ENCODE results near the gene TJP2. TPM values are rescaled to one million over a fixed set of nuclear protein-coding genes. Genes with fewer than 3 reads are reported as not detected.
A peak's percentile ranks its signal among the peaks of the same experiment; 100 is the strongest.

The TJP2 gene
- total RNA-seq, result 1 to 10 TPM; 4.1 to 5.9 TPM

DNA sequence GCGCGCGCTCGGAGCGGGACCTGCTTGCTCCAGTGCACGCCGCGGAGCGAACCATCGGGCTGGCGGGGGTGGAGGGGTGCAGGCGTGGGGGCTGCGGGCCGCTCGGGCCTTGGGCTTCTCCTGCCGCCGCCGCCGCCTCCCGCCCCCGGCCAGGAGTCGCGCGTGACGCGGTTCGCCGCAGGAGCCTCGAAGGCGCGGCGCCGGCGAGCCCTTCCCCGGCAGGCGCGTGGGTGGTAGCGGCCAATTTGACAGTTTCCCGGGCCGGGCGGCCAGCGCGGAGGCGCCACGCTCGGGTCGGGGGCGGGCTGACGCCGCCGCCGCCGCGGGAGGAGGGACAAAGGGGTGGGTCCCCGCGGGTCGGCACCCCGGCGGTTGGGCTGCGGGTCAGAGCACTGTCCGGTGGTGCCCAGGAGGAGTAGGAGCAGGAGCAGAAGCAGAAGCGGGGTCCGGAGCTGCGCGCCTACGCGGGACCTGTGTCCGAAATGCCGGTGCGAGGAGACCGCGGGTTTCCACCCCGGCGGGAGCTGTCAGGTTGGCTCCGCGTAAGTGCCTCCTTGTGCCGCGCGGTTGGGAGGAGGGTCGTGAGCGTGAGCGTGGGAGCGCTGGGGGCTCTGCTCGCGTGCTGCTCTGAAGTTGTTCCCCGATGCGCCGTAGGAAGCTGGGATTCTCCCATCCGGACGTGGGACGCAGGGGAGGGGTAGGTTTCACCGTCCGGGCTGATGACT is at the start of gene TJP2:
Gene TJP2 (plus strand): TSS at position 387 of the 725 bp plus-strand sequence. CDS start 96 bp downstream, at position 483.
- Mint-ChIP-seq H3K9me3 (no peaks in the 10 kb centered on the region), H3K27me3 (peaks cover 49% of the 10 kb centered on the region), H3K36me3 (no peaks in the 10 kb centered on the region), H3K4me3 (peak within 1 kb of the TSS; percentile 80), H3K27ac (peak within 1 kb of the TSS; percentile 23), H3K4me1 (peaks cover 31% of the 10 kb centered on the region)
- DNase-seq, result peak; percentile 57

DNA sequence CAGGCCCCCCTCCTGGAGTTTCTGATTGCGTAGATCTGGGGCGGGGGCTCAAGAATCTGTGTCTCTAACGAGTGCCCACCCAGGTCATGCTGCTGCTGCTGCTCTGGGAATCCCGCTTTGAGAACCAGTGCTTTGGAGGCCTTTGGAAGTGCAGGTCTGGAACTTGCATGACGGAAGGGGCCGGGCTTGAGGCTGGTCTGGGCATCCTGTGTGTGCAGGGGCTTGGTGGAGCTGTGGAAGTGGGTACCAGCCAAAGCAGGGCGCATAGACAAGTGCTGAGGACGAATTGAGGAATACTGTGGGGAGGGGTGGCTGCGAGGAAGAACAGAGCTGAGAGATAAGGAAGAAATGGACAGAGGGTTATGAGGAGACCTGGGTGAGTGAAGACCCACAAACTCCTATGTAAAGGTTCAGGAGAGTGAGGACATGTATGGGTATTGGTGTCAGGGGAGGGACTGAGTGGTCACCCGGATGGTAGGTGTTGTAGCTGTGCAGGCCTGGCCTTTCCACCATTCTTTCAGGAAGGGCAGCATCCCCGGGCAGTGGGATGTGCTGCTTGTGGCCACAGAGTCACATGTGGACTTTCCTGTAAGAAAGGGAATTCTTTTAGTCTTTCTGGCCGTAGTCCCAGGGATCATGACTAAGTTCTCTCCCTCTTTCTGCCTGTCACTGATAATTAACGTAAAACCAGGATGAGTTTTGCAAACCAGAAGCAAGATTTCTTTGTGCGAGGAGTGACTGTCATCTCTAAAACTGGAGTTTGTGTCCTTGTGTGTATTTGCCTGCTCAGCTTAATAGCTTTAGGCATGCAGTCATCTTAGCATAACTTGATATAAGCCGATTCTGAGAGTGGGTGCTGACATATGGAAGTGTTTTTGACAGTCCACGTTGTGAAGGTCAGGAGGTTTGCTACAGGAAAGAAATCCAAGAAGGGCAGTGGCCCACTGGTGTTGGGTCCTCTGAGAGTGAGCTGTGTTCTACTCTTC is 43.3 kb upstream of the TJP2 start:
- no peak overlapping the region for H3K27ac Mint-ChIP-seq
- peaks cover 6% of the 10 kb centered on the region for H3K27me3 Mint-ChIP-seq
- H3K4me1 Mint-ChIP-seq, result no peaks in the 10 kb centered on the region

DNA sequence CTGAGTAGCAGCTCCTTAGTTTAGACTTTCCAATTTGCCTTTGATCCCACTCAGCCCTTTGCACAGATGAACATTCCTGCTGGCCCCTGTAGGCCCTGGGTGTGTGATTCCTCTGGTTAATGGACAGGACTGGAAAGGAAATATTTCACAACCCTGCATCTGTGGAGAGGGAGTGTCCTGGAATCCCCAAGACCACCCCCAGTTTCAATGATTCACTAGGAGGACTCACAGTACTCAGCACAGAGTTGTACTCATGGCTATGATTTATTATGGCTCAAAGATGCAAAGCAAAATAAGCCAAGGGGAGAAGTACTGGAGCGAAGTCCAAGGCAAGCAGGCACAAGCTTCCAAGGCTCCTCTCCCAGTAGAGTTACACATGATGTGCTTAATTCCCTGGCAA is 42.4 kb upstream of the TJP2 start:
- H3K27me3 Mint-ChIP-seq, result peaks cover 6% of the 10 kb centered on the region
- no peak for DNase-seq
- H3K4me3 Mint-ChIP-seq, result no peak overlapping the region
- no peak overlapping the region for H3K27ac Mint-ChIP-seq
- no peaks in the 10 kb centered on the region for H3K4me1 Mint-ChIP-seq
- H3K9me3 Mint-ChIP-seq, result no peaks in the 10 kb centered on the region
- no peaks in the 10 kb centered on the region for H3K36me3 Mint-ChIP-seq

More for the DNA sequence above, 43.3 kb upstream of the TJP2 start:
- Mint-ChIP-seq H3K36me3 (no peaks in the 10 kb centered on the region), H3K4me3 (no peak overlapping the region), H3K9me3 (no peaks in the 10 kb centered on the region)
- no peak for DNase-seq

DNA sequence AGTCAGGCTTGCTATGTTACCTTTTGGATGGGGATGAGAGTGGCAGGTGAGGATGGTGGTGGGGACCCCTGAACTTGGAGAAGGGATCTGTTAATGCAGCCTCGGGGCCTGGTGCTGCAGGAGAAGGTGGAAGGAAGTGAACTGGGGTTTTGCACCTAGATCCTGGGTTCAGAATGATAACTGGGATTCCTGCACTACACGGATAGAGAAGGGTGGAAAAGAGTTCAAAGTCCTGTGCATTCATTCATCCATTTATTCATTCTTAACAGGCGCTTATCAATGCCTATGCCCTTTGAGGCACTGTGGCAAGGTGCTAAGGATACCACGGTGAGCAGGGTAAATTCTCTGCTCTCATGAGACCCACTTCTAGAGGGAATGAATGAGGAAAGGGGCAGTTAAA is 41.7 kb upstream of the TJP2 start:
- Mint-ChIP-seq H3K27me3 (peaks cover 6% of the 10 kb centered on the region), H3K27ac (no peak overlapping the region)
- DNase-seq, result no peak

DNA sequence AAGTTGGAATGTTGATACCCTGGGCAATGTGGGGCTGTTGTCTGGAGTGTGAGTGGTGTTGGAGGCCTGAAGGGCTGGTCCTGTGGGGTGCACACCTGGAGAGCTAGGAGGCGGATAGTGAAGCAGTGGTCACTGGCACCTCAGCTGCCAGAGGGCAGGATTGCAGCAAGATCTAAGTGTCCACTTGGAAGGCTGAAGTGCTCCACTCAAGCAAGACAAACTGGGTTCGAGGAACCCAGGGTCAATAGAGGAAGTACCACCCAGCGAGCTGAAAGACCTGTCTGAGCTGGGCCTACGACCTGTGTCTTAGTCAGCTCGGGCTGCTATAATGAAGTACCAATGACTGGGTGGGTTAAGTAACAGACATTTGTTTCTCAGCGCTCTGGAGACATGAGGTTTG is 39.7 kb upstream of the TJP2 start:
- Mint-ChIP-seq H3K36me3 (no peaks in the 10 kb centered on the region), H3K9me3 (no peaks in the 10 kb centered on the region), H3K27ac (no peak overlapping the region), H3K27me3 (no peaks in the 10 kb centered on the region), H3K4me3 (no peak overlapping the region), H3K4me1 (no peaks in the 10 kb centered on the region)
- DNase-seq, result no peak

More for the DNA sequence above, 41.7 kb upstream of the TJP2 start:
- no peaks in the 10 kb centered on the region for H3K4me1 Mint-ChIP-seq
- H3K36me3 Mint-ChIP-seq, result no peaks in the 10 kb centered on the region
- H3K9me3 Mint-ChIP-seq, result no peaks in the 10 kb centered on the region
- H3K4me3 Mint-ChIP-seq, result no peak overlapping the region

DNA sequence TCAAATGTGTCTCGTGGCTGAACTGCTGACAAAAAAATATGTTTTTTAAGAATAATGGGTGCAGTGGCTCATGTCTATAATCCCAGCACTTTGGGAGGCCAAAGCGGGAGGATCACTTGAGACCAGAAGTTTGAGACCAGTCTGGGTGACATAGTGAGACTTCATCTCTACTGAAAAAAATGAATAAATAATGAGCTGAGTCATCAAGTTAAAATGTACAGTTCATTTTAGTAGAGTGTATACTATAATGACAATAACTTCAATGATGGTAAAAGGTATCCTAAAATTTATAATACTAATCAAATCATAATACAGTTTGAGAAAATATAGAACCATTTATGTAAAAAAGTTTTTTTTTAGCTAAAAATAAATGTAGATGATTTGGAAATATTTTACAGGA is 37.9 kb upstream of the TJP2 start:
- Mint-ChIP-seq H3K4me3 (no peak overlapping the region), H3K27ac (no peak overlapping the region), H3K36me3 (no peaks in the 10 kb centered on the region), H3K27me3 (no peaks in the 10 kb centered on the region), H3K4me1 (no peaks in the 10 kb centered on the region), H3K9me3 (no peaks in the 10 kb centered on the region)
- no peak for DNase-seq

DNA sequence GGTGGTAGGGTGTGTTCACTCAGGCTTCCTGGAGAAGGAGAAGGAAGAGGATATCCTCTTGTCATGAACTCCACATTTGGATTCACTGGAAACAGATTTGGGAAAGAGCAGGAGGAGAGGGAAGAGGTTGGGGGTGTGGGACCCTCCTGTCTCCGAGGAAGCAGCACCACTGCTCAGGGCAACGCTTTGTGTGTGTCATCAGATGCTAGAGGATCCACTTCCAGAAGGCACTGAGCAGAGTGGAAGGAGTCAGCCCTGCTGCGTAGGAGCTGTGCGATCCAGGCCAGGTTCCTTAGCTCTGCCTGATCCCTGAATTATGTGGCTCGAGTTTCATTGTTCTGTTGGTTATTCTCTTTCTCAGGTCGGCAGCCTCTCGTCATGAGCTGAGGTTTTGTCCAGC is 37.3 kb upstream of the TJP2 start:
- Mint-ChIP-seq H3K4me1 (no peaks in the 10 kb centered on the region), H3K36me3 (no peaks in the 10 kb centered on the region), H3K4me3 (no peak overlapping the region), H3K9me3 (no peaks in the 10 kb centered on the region), H3K27ac (no peak overlapping the region), H3K27me3 (no peaks in the 10 kb centered on the region)
- no peak for DNase-seq

DNA sequence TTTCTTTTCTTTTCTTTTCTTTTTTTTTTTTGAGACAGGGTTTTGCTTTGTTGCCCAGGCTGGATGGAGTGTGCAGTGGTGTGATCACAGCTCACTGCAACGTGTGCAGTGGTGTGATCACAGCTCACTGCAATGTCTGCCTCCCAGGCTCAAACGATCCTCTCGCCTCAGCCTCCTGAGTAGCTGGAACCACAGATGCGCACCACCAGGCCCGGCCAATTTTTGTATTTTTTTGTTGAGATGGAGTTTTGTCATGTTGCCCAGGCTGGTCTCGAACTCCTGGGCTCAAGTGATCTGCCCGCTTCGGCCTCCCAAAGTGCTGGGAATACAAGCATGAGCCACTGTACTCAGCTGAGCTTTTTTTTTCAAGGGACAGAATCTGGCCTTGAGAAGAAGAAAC is 36.8 kb upstream of the TJP2 start:
- Mint-ChIP-seq H3K27ac (no peak overlapping the region), H3K4me1 (no peaks in the 10 kb centered on the region)

DNA sequence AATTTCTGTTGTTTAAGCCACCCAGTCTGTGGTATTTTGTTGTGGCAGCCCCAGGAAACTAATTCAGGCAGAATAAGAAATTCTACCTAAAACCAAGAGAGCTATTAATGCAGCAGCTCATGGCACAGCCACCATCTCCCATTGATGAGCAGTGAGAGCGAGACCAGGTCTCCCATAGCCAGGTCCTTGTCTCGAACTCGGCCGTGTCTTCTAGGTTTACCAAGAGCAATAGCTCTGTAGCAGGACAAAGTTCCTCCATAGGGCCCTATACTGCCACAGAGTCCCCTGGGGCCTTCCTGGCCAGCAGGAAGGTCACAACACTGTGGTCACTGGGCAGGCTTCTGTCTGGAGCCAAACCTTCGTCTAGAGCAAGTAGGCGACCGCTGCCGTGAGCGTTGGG is 34.5 kb upstream of the TJP2 start:
- H3K36me3 Mint-ChIP-seq, result no peaks in the 10 kb centered on the region
- H3K27ac Mint-ChIP-seq, result no peak overlapping the region
- no peak overlapping the region for H3K4me3 Mint-ChIP-seq
- DNase-seq, result no peak
- no peaks in the 10 kb centered on the region for H3K4me1 Mint-ChIP-seq
- H3K9me3 Mint-ChIP-seq, result no peaks in the 10 kb centered on the region
- H3K27me3 Mint-ChIP-seq, result no peaks in the 10 kb centered on the region

More for the DNA sequence above, 36.8 kb upstream of the TJP2 start:
- no peak for DNase-seq
- no peak overlapping the region for H3K4me3 Mint-ChIP-seq
- no peaks in the 10 kb centered on the region for H3K9me3 Mint-ChIP-seq
- H3K27me3 Mint-ChIP-seq, result no peaks in the 10 kb centered on the region
- no peaks in the 10 kb centered on the region for H3K36me3 Mint-ChIP-seq

DNA sequence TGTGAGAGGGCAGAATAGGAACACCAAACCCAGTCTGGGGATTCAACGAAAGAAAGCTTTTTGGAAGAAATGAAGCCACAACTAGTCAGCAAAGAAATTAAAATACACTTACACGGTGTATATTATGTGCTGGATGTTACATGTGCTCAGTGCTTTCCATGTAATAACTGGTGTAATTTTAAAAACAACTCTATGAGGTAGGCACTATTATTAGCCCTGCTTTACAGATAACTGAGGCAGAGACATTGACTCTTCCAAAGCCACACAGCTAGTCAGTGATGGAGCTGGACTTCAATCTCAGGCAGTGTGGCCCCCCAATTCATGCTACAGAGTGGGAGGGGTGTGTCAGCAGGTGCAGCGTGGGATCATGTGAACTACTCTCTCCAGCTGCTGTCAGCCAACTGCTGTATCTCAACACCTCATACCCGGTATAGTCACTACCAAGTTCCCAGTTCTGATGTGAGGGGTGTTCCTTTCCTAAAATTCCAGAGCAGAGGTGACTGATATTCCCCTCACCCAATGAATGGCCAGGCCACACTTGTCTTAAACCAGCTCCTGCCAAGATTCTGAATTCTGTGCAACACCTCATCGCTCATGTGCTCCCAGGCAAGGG is 33.8 kb upstream of the TJP2 start:
- no peaks in the 10 kb centered on the region for H3K36me3 Mint-ChIP-seq
- no peaks in the 10 kb centered on the region for H3K9me3 Mint-ChIP-seq
- H3K27me3 Mint-ChIP-seq, result no peaks in the 10 kb centered on the region
- no peak overlapping the region for H3K27ac Mint-ChIP-seq
- H3K4me3 Mint-ChIP-seq, result no peak overlapping the region
- no peaks in the 10 kb centered on the region for H3K4me1 Mint-ChIP-seq
- DNase-seq, result no peak

DNA sequence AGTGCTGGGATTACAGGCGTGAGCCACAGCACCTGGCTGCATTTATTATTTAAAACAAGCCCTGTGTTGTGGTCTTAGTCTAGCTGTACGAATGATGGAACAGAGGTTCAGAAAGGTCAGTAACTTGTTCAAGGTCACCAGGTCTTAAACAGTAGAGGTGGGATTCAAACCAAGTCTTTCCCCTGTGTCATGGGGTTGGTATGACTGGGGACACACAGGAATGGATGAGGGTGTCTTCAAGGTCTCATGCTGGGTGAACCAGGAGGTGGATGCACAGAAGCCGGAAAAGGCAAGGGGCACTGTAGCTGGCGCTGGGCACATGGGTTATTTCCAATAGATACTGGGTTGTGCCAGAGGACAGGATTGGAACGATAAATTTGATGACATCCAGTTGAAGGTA is 32.2 kb upstream of the TJP2 start:
- Mint-ChIP-seq H3K27me3 (no peaks in the 10 kb centered on the region), H3K9me3 (no peaks in the 10 kb centered on the region), H3K27ac (no peak overlapping the region), H3K4me1 (no peaks in the 10 kb centered on the region), H3K4me3 (no peak overlapping the region), H3K36me3 (no peaks in the 10 kb centered on the region)
- no peak for DNase-seq

DNA sequence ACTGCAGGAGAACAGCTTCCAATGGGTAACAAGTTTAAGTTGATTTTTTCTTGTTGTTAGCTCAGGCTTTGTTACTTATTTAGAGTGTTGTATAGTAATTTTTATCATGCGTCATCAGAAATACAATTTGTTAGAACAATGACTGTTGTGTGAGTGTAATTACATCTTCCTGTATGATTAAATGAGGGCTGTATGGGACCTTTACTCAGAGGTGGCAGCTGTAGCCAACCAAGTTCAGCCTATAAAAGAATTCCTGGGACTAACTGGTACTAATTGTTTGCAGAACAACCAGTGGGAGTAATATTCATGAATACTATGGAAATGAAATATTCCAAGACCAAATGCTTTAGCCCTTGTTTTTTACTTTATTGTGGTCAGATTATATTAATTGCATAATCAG is 30.8 kb upstream of the TJP2 start:
- H3K27me3 Mint-ChIP-seq, result no peaks in the 10 kb centered on the region
- H3K4me3 Mint-ChIP-seq, result no peak overlapping the region
- DNase-seq, result no peak
- no peaks in the 10 kb centered on the region for H3K4me1 Mint-ChIP-seq
- no peak overlapping the region for H3K27ac Mint-ChIP-seq
- no peaks in the 10 kb centered on the region for H3K9me3 Mint-ChIP-seq
- H3K36me3 Mint-ChIP-seq, result no peaks in the 10 kb centered on the region

DNA sequence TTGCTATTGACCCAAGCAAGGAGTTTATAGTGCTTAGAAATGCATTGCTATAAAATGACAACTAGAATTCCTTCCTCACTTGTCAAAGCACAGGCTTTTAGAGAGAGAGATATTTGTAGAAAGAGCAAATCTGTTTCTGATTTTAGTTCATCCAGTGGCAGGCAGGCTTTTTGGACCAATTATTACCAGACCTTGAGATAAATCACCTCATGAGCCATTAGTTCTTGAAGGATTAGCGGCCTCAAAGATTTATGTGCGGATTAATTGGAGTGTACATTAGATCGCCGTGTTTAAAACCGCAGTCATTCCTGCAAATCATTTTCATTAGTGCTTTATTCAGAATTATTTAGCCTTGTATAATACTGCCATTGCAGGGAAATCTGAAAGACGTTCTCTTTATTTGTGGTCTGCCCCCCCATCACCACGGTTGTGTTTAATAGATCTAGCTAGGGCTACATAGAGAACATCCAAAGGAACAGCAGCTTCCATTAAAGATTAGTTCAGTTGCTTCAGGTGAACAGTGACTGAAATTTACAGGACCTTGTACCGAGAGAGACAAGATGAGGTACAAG is 28.8 kb upstream of the TJP2 start:
- Mint-ChIP-seq H3K36me3 (no peaks in the 10 kb centered on the region), H3K4me1 (no peaks in the 10 kb centered on the region), H3K9me3 (no peaks in the 10 kb centered on the region), H3K27me3 (no peaks in the 10 kb centered on the region), H3K27ac (no peak overlapping the region), H3K4me3 (no peak overlapping the region)
- no peak for DNase-seq

DNA sequence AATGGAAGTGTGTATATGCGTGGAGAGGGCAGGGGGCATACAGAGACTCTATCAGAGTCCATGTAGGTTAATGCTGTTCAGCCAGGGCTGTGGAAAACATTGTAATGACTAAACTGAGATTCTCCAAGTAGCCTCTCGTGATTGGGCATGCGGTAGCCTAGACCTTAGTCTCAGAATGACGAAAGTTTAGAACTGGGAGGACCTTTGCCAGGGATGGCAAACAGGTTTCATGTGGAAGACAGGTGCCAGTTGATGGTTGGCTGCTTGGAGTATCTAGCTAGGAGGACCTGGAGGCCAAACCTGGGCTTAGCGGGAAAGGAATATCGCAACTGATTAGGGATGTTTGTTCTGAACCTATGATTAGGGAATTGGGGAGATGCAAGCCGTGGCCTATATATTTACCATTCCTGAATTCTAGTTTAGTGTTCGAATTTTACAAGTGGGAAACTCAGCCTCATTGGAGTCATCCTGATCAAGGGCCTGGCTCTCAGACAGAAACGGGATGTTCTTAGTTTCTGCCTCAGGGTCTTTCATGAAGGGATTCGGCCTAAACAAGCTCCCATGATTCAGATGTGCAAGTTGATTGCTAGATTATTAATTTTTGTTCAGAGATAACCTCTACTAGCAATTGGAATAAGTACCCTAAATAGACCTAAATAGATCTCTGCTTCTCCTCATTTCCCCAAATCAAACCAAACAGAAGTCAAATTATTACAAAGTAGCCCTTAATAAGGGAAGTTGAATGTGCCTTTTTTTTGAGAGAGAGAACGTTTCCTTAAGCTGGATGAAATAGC is 26.8 kb upstream of the TJP2 start:
- Mint-ChIP-seq H3K9me3 (no peaks in the 10 kb centered on the region), H3K27ac (no peak overlapping the region), H3K4me1 (no peaks in the 10 kb centered on the region), H3K4me3 (no peak overlapping the region), H3K36me3 (no peaks in the 10 kb centered on the region), H3K27me3 (no peaks in the 10 kb centered on the region)
- no peak for DNase-seq

All from activated naive CD8-positive, alpha-beta T cell treated with anti-CD3 and anti-CD28 coated beads for 36 hours (primary cell).